HG02610 (cell line): ENCODE results near the gene GAK.

Experiments used
- ATAC-seq: cut with Tn5 transposase; IDR thresholded peaks from one replicate; pipeline ENCODE4 v1.9.1; 2021; ENCODE audit warnings: mild to moderate bottlenecking, moderate library complexity; ENCODE audit not compliant: unreplicated experiment

The GAK gene

DNA sequence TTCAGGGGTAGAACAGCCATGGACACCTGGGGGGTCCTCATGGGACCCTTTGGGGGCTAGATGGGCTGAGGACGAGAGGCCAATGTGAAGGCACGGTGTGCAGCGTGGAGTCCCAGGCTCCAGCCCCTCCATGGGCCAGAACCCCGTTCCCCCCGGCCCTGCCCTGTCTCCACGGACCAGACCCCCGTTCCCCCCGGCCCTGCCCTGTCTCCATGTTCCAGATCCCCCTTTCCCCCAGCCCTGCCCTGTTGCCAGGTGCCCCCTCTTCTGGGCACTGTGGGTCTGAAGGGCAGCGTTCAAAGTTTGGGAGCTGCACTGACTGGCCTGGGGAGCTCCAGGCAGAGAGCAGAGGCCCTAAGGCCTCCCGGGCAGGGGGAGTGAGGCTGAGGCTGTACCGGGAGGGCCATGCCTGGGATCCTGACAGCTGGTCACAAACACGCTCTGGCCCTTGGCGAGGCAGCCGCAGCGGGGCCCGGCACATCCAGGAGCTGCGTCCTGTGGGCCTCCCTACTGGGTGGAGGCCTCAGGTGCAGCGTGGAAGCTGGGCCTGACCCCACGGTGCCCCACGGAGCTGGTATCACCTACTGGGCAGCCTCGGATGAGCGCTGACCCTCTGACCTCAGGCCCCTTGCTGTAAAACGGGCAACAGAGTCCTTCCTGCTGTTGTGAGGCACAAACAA is 32.4 kb upstream of the GAK start:
- no peak for ATAC-seq

DNA sequence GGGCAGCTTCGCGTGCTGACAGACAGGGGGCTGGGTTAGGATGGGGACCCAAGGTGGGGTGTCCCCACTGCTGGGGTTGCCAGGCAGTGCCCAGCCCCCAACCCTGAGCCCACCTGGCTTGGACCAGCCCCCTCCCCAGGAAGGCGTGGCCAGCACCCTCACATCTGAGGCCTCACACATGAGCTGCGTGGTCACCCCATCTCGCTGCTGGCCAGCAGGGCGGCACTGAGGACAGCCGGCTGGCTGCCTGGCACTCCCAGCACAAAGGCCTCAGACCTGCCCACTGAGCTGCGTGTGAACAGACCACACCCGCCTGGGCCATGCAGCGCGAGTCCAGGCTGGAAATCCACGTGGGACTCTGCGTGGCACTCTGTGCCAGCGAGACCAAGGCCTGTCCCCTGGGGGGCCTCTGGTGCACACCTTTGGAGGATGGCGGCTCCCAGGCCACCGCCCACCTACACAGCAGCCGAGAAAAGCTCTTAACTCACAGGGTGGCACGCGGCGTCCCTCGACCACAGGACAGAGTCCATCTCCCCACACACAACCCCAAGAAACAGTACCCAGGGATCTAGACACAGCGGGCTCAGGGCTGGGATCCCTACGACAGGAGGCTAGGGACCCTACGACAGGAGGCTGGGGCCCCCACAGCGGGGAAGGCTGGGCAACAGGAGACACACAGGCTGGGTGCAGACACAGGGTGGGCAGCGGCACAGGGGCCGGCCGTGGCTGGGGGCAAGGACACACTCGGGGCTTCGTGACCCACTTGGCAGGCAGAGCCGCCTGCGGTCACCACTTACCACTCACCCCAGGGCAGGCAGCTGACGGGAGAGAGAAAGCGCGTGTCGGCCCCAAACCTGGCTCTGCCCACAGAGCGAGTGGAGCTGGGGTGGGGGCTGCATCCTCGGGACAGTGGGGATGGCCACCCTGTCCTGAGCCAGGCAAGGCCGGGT is 31.4 kb upstream of the GAK start:
- no peak for ATAC-seq

DNA sequence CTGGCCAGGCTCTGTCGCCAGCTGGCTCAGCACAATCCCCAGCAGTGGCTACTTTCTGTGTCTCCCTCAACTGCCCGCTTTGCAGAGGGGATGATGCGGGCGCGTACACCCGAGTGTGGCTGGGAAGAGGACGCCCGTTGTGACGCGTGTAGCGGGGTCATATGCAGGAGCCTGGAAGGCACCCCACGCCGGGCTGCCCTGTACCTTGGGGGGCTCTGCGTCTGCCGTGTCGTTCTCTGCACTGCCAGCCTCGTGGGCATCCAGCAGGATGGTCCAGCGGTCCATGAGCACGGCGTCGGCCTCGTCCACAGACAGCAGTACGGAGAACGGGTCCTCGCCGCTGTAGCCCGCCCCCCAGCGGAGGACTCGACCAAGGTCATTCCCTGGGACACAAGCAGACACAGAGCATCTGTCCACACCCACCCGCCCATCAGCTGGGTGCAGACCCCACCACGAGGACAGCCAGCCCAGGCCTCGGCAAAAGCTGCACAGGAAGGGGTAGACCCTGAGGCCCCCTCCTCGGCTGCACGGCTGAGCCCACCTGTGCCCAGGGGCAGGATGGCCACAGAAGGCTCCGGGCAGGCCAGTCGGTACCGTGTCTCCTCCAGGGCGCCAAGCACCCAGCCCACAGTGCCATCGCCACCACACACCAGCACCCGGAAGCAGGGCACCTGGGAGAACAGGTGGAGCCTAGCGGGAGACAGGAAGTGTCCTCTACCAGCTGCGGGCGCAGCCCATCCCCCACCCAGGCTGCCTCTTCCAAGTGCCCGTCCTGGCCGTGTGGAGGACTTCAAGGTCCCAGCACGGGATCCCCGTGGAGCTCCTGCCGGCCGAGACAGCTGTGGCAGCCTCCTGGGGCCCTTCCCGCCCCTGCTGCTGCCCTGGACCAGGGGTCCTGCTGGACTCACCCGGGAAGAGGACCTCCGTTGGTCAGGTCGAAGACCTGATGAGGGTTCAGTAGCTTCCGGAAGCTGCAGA is 30.4 kb upstream of the GAK start:
- no peak for ATAC-seq

DNA sequence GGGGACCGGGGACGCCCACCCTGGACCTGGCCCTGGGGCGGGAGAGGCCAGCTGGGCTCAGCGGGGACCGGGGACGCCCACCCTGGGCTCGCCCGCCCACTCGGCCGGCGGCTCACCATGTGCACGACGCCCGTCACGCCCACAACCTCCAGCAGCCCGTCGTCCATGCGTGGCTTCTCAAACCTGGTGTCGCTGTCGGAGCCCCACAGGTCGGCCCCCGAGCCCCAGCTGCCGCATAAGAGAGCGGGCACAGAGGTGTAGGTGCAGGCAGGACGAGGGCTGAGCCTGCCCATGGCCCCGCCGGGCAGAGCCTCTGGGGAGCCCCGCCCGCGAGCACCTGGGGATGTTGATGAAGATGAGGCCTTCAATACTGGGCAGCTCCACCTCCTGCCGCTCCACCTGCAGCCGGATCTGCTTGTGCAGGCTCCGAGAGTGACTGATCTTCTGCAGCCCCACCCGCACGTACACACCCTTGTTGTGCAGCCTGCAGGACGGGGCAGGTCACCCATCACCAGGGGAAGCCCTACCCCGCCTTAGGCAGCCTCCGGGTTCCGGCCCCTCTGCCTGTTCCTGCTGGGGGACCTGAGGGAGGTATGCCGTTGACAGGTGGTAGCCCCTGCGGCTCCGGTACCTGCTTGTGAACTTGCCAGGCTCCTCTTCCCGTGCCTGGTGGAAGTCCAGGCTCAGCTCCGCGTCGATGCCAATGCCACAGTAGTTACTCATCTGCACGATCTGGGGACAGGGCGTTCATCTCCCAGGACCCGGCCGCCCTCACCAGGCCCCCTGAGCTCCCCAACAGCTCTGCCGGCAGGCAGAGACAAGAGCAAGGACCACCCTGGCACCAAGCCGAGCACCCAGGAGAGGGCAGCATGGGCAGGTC is 29.5 kb upstream of the GAK start:
- no peak for ATAC-seq

DNA sequence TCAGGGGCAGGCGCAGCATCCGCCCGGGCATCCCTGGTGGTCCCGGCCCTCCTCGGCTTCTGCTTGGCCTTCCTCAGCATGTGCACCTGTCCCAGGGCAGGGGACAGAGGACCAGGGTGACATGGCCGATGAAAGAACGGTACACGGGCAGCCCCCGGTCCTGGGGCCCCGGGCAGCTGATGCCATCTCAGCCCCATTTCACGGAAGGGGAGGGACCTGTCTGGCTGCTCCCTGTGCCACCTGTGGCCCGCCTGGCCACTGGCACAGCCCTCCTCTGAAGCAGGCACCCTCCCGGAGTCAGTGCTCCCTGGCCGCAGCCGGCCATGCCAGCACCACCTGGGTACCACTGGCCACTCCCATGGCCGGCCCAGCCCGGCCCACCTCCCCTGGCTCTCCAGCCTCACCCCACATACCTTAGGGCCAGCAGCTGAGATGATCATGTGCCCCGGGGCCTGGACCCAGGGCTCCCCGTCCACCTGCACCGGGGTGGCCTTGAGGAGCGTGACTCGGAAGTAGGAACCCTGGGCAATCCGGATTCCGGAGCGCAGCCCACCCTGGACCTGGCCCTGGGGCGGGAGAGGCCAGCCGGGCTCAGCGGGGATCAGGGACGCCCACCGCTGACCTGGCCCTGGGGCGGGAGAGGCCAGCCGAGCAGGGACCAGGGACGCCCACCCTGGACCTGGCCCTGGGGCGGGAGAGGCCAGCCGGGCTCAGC is 28.7 kb upstream of the GAK start:
- ATAC-seq, result no peak

DNA sequence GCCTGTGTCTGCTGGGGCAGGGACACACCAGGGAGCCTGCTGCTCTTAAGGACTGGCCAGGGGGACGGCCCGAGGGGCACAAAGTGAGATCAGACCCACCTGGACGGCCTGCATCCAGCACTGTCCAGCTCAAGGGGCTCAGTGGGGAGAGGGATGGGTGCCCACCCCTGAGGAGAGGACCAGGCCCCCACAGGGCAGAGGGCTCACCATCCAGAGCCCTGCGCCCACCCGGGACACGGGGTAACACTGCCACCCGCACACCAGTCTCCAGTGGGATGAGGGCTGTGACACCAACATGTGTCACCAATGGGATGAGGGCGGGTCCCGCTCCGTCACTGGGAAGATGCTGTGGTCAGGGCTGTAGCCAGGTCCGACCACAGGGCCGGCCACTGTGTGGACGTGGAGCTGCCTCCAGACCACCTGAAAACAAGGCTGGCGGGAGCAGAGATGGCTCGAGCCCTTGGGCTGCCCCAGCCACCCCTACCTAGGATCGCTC is 28.1 kb upstream of the GAK start:
- no peak for ATAC-seq

DNA sequence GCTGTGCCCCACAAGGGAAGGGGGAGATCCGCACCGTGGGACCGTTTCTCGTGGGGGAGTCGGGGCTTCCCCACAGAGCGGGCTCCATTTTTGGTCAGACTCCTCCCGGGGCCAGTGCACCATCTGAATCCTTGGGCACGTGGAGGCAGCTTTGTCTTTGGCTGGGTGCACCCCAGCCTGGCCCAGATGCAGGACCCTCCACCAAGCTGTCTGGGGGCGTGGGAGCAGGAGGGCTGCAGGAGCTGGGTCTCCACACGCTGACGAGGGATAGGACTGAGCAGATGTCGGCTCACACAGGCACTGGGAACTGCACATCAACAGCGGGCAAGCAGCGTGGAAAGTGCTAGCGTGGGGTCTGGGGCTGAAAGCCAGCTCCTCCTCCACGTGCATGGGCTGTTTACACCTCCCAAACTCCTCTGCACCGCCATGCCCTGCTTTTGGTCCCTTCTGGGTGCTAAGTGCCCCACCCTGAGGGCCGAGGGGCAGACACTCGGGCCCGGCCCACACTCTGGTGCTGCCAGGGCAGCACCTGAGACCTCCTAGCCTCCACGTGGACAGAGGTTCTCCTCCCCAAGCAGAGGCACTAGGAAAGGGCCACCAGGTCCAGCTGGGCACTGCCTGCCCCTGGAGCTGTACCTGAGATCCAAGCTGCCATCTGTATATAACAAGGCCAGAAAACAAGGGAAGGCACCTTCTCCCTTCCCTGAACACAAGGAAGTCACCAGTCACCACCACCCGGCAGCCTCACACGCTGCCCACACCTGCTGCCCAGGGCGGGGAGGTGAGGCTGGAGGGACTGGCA is 27.4 kb upstream of the GAK start:
- no peak for ATAC-seq

DNA sequence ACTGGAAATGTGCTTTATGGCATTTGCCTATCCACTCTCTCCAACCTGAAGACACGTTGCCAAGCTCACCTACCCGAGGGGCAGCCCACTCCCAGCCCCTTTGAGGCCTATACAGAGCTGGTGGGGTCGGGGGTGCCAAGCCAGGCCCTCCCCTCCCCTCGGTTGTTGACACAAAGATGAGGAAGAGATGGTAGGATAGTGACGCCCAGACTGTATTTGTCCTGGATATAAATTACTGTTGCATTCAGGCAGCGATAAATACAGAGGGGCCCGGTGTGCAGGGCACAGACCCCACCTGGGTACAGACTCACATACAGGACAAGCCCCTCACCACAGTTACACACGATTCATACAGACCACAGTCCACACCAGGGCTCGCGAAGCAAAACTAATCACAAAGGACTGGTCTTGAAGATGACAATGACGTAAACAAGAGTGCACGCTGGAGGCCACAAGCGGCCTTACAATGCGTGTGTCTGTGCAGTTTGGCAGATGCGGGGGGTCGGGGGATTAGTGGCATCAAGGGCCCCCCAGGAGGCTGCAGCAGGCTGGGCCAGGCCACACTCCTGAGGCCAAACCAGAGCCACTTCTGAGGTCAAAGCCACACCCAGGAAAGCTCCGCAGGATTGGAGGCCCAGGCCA is 26.7 kb upstream of the GAK start:
- ATAC-seq, result no peak

DNA sequence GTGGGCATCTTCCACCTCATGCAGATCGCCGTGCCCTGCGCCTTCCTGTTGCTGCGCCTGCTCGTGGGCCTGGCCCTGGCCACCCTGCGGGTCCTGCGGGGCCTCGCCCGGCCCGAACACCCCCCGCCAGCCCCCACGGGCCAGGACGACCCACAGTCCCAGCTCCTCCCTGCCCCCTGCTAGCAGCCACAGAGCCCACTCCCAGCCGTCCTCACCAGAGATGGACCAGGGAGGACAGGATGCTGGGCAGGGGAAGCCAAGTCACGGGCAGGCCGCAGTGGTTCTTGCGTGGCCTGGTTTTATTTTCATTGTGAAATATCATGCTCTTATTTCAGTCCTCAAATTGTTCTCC is 26.2 kb upstream of the GAK start:
- no peak for ATAC-seq

DNA sequence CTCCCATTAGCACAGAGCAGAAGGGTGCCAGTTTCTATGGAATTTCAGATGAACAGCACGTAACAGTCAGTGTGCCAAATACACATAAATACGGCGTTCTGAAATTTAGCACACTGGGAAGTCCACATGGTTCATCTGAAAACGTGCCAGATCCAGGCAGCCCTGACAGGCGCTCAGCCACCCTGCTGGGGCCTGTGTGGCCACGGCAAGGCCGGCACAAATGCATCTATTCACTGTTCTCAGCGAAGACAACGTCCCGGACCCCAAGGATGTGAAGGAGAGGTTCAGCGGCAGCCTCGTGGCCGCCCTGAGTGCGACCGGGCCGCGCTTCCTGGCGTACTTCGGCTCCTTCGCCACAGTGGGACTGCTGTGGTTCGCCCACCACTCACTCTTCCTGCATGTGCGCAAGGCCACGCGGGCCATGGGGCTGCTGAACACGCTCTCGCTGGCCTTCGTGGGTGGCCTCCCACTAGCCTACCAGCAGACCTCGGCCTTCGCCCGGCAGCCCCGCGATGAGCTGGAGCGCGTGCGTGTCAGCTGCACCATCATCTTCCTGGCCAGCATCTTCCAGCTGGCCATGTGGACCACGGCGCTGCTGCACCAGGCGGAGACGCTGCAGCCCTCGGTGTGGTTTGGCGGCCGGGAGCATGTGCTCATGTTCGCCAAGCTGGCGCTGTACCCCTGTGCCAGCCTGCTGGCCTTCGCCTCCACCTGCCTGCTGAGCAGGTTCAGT is 25.6 kb upstream of the GAK start:
- no peak for ATAC-seq

DNA sequence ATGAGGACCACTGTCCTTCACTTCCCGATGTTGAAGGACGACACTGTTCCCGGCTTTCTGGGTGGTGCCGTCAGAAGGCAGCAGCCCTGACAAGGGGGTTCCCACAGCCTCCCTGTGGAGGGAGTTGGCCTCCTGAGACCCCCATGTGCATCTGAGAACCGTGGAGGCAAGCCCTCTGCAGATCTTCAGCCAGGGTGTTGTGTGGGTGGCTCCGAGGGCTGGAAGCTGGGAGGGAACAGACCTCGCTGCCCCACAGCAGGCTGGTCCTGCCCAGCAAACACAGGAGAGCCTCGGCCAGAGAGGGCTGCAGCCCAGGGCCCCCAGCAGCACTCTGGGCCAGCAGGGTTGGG is 25.1 kb upstream of the GAK start:
- ATAC-seq, result no peak

DNA sequence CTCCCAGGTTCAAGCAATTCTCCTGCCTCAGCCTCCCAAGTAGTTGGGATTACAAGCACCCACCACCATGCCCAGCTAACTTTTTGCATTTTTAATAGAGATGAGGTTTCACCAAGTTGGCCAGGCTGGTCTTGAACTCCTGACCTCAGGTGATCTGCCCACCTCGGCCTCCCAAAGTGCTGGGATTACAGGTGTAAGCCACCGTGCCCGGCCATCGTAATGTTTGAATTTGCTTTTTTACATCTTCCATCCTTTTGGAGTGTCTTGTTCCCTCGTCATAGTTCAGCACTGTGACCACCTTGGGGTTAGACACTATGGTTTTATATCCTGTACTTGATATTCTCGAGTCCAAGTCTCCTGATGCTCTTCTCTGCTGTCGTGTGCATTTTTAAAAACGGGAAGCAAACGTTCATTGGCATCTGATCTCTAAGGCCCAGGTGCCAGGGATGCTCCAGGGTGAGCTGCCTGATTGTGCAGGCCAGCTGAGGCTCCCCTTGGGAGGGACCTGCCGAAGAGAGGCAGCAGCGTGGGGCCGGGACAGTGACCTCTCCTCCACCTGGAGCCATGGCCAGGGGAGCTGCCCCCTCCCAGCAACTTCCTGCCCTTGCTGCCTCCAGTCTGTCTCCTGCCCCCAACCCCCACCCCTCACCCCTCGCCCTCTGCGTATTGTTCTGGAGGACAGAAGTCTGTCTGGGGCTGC is 24.6 kb upstream of the GAK start:
- ATAC-seq, result no peak

DNA sequence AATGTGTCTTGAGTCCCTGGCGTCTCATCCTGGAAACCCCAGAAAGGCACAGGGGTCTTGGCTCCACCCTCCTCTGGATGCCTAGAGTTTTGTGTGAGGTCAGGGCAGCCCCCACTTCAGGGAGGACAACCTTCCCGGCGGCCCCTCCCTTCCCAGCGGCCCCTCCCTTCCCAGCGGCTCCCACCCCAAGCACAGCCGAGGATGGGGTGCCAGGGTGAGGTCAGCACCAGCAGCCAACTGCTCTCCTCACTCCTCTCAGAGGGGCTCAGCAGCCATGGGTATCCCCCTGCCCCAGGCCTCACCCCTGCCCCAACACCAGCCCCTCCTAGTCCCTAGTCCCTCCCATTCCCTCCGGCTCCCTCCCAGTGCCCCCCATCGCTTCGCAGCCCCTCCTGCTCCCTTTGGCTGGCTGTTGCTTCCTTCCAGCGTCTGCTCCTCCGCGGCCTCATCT is 23.8 kb upstream of the GAK start:
- ATAC-seq, result no peak

DNA sequence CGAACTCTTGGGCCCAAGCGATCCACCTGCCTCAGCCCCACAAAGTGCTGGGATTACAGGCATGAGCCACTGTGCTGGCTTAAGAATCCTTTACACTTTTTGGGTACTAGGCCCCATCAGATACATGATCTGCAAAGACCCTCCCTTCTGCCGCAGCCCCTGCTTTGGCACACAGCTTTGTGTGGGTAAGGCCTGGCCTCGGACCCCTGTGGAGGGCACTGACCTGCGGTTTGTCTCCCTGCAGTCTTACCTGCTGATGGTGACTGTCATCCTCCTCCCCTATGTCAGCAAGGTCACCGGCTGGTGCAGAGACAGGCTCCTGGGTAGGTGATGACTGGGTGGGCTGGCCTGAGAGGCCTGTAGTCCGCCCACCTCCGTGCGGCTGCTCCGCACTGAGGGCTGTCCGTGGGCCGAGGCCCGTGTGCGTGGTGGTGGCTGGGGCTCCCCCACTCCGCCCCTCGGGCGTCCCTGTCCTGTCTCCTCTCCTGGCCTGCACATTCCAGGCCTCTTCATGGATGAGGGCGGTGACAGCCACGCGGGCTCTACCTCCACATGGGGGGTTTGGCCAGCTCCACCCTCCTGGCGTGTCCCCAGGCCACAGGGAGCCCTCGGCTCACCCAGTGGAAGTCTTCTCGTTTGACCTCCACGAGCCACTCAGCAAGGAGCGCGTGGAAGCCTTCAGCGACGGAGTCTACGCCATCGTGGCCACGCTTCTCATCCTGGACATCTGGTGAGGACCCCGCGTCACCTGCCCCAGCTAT is 23.2 kb upstream of the GAK start:
- no peak for ATAC-seq

DNA sequence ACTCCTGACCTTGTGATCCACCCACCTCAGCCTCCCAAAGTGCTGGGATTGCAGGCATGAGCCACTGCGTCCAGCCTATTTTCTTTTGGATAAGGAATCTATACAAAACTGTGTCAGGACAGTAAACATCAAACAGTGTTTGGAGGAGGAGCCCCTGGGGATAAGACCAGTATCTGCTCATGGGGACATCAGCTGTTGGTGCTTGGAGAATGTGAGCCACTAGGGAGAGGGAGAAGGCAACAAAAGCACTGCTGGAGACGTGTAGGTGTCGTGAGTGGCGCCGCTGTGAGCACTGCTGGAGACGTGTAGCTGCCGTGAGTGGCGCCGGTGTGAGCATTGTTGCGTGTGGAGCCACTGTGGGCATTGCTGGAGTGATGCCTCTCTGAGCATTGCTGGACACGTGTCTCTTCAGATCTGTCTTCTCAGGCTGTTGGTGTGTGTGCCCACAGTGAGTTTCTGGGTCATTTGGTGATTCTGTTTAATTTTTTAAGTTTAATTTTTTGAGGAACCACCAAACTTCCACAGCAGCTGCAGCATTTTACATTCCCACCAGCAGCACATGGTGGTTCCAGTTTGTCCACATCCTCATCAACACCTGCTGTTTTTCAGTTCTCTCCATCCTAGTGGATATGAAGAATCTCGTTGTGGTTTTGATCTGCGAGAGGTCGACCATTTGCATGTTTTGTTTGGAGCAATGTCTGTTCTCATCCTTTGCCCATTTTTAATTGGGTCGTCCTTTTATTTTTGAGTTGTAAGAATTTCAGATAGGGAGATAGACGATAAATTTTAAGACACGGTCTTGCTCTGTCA is 22.3 kb upstream of the GAK start:
- ATAC-seq, result no peak
